ENCODE results near the gene CARS1. TPM values are rescaled to one million over a fixed set of nuclear protein-coding genes. Genes with fewer than 3 reads are reported as not detected.

CARS1 gene
- polyA plus RNA-seq, 3 donors: 30.9 to 46.8 (median 35.7) TPM

DNA sequence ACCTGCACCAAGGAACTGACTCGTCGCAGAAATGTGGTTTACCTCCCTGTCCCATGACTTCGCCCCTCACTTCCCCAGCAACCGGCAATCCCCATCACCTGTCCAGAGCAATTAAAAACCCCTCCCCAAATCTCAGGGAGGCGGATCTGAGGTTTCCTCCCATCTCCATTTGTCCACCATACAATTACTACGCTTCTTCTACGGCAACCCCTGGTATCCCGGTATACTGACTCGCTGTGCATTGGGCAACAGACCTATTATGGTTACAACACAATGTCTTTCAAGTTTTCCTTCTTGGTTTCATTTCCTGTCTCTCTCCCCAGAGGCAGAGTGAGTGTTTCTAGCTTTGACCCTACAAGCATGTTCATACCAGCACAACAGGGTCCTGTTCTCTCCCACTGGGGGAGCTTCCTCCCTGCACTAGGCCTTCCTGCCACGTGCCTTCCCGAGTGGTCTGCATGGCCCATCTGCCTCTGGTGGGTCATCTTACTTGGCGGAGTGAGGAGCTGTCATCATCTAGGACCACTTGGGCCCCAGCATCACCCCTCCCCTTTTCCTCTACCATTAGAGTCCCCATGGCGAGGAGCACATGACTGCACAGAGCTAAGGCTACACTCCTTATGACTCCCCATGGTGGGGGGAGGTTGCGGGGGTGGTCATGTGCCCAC, 34.8 kb downstream of the CARS1 start:
- TF ChIP-seq, protein P1, sequence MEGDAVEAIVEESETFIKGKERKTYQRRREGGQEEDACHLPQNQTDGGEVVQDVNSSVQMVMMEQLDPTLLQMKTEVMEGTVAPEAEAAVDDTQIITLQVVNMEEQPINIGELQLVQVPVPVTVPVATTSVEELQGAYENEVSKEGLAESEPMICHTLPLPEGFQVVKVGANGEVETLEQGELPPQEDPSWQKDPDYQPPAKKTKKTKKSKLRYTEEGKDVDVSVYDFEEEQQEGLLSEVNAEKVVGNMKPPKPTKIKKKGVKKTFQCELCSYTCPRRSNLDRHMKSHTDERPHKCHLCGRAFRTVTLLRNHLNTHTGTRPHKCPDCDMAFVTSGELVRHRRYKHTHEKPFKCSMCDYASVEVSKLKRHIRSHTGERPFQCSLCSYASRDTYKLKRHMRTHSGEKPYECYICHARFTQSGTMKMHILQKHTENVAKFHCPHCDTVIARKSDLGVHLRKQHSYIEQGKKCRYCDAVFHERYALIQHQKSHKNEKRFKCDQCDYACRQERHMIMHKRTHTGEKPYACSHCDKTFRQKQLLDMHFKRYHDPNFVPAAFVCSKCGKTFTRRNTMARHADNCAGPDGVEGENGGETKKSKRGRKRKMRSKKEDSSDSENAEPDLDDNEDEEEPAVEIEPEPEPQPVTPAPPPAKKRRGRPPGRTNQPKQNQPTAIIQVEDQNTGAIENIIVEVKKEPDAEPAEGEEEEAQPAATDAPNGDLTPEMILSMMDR (IDR thresholded peaks at IDR 0.05): no peak
- Histone ChIP-seq H3K4me1 (ENCODE audit: control insufficient read depth in 1 of 2, insufficient read depth in 2 of 2, low read length in 2 of 2) (peaks cover 28 to 33% of the 10 kb centered on the region in 2 donors), H2AFZ (ENCODE audit: insufficient read depth, low read depth, low read length, poor library complexity, severe bottlenecking) (no peak overlapping the region), H3K4me3 (replicated peaks in 1 of 3; ENCODE audit: low read depth in 2 of 3, low read length in 3 of 3) (peak overlapping the region in 1 of 3 experiments; percentile 61), H3K27me3 (ENCODE audit: control insufficient read depth in 2 of 2, insufficient read depth in 2 of 2, low read length in 2 of 2) (no peaks in the 10 kb centered on the region), H3K9me3 (replicated peaks in 1 of 2; ENCODE audit: control insufficient read depth in 1 of 2, insufficient read depth in 1 of 2, low read length in 2 of 2) (no peaks in the 10 kb centered on the region), H3K36me3 (replicated peaks in 1 of 2; ENCODE audit: control insufficient read depth in 1 of 2, insufficient read depth in 2 of 2, low read length in 2 of 2) (peaks cover 52 to 67% of the 10 kb centered on the region in 2 donors), H3K79me2 (ENCODE audit: insufficient read depth, low read length) (no peaks in the 10 kb centered on the region), H3K27ac (ENCODE audit: low read depth in 1 of 2, low read length in 2 of 2) (peak overlapping the region; percentile 76 to 77), H3K4me2 (replicated peaks; ENCODE audit: extremely low read depth, low read length, poor library complexity, severe bottlenecking) (peak overlapping the region; percentile 57), H3K9ac (ENCODE audit: insufficient read depth, low read length, poor library complexity, severe bottlenecking) (no peak overlapping the region), H4K20me1 (ENCODE audit: insufficient read depth, low read length) (peaks cover 5% of the 10 kb centered on the region)
- peak overlapping the region; percentile 85 to 93 (median 91) for H3K27ac Mint-ChIP-seq
- H3K36me3 Mint-ChIP-seq: peaks cover 64 to 71% of the 10 kb centered on the region in 2 donors
- WGBS (ENCODE audit: insufficient coverage): 0% methylated on average over 8 of the region's 14 CpGs
- H3K9me3 Mint-ChIP-seq: no peaks in the 10 kb centered on the region
- intact Hi-C loops (cut with micrococcal nuclease): loop anchor here in 1 of 2 donors (1.0 kb wide), 1 partner anchor 30 kb away; the partner anchor contains the start of gene NAP1L4
- peaks cover 31% of the 10 kb centered on the region for H3K4me1 Mint-ChIP-seq
- DNase-seq: peak; percentile 70 to 84 (median 82)
- peak overlapping the region; percentile 66 to 91 for H3K4me3 Mint-ChIP-seq
- H3K27me3 Mint-ChIP-seq (ENCODE audit: low read depth in 3 of 3): peaks cover 0 to 1% (median 0%) of the 10 kb centered on the region in 3 donors

DNA sequence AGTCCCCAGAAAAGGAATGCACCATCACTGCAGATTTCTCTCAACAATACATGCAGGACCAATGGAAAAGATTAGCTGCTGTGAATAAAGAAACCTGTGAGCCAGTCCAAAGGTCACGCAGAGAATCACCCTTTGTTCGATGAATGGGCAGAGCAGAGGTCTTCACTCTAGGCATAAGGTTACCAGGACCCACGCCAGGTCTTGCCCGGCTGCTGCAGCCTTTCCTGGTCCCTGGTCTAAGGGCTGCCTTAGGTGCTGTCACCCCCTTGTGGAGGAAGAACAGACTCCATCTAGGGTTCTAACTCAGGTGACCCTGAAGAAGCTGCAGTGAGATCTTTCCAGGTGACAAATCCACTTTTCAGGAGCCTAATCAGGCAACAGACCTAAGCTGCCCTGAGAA, 36.1 kb downstream of the CARS1 start:
- DNase-seq: no peak
- Mint-ChIP-seq H3K27ac (no peak overlapping the region), H3K27me3 (ENCODE audit: low read depth in 3 of 3) (peaks cover 0 to 1% (median 0%) of the 10 kb centered on the region in 3 donors), H3K4me3 (no peak overlapping the region), H3K36me3 (peaks cover 59 to 72% of the 10 kb centered on the region in 2 donors), H3K9me3 (peaks cover 0 to 2% (median 0%) of the 10 kb centered on the region in 7 donors), H3K4me1 (peaks cover 40% of the 10 kb centered on the region)
- H3K4me1 ChIP-seq (ENCODE audit: control insufficient read depth in 1 of 2, insufficient read depth in 2 of 2, low read length in 2 of 2): peaks cover 37 to 40% of the 10 kb centered on the region in 2 donors
- H3K4me3 ChIP-seq (replicated peaks in 1 of 3; ENCODE audit: low read depth in 2 of 3, low read length in 3 of 3): no peak overlapping the region
- H3K79me2 ChIP-seq (ENCODE audit: insufficient read depth, low read length): no peaks in the 10 kb centered on the region
- no peak overlapping the region for H2AFZ ChIP-seq (ENCODE audit: insufficient read depth, low read depth, low read length, poor library complexity, severe bottlenecking)
- no peak overlapping the region for H3K9ac ChIP-seq (ENCODE audit: insufficient read depth, low read length, poor library complexity, severe bottlenecking)
- peaks cover 48 to 68% of the 10 kb centered on the region in 2 donors for H3K36me3 ChIP-seq (replicated peaks in 1 of 2; ENCODE audit: control insufficient read depth in 1 of 2, insufficient read depth in 2 of 2, low read length in 2 of 2)
- peaks cover 5% of the 10 kb centered on the region for H4K20me1 ChIP-seq (ENCODE audit: insufficient read depth, low read length)
- WGBS (ENCODE audit: insufficient coverage): 82% methylated on average over 4 of the region's 4 CpGs
- H3K27ac ChIP-seq (ENCODE audit: low read depth in 1 of 2, low read length in 2 of 2): no peak overlapping the region
- H3K4me2 ChIP-seq (replicated peaks; ENCODE audit: extremely low read depth, low read length, poor library complexity, severe bottlenecking): no peak overlapping the region
- no peaks in the 10 kb centered on the region for H3K9me3 ChIP-seq (replicated peaks in 1 of 2; ENCODE audit: control insufficient read depth in 1 of 2, insufficient read depth in 1 of 2, low read length in 2 of 2)
- intact Hi-C loops (cut with micrococcal nuclease): no loop called here
- no peaks in the 10 kb centered on the region for H3K27me3 ChIP-seq (ENCODE audit: control insufficient read depth in 2 of 2, insufficient read depth in 2 of 2, low read length in 2 of 2)
- TF ChIP-seq, protein P1 (IDR thresholded peaks at IDR 0.05): peak; percentile 36

All from CD14-positive monocyte (primary cell).